IPS DF 6.9 (cell line): ENCODE results near the gene MBD6.
"Not testable (repeated sequence)": the region's sequence is repeated elsewhere in the genome, so short reads cannot be mapped to it uniquely, and the experiment has no call there.

Source experiments
- DNase-seq: peaks from one replicate; pipeline ENCODE4 v3.0.0-alpha.2; 2013; ENCODE audit warnings: low read depth, low spot score
- H3K27ac ChIP-seq: one replicate; pipeline ENCODE4 v1.5.1; 2013; ENCODE audit warnings: low read length, control low read depth
- H3K27me3 ChIP-seq: 2 replicates; pipeline ENCODE4 v1.6.1; 2013; ENCODE audit warnings: mild to moderate bottlenecking, low read length; ENCODE audit not compliant: control insufficient read depth, insufficient read depth
- H3K36me3 ChIP-seq: 2 replicates; pipeline ENCODE4 v1.6.1; 2013; ENCODE audit warnings: low read length; ENCODE audit not compliant: control insufficient read depth, insufficient read depth
- H3K4me1 ChIP-seq: 2 replicates; pipeline ENCODE4 v1.6.1; 2013; ENCODE audit warnings: low read length; ENCODE audit not compliant: control insufficient read depth, insufficient read depth
- H3K4me3 ChIP-seq: 2 replicates; pipeline ENCODE4 v1.5.1; 2013; ENCODE audit warnings: mild to moderate bottlenecking, low read length
- H3K9me3 ChIP-seq: 2 replicates; pipeline ENCODE4 v1.6.1; 2013; ENCODE audit warnings: low read length, inconsistent platforms; ENCODE audit not compliant: control insufficient read depth, insufficient read depth
- WGBS: extraction: QIAGEN DNeasy Blood & Tissue Kit; methylation state at CpG from one replicate; pipeline ENCODE4 v1.1.7; 2013; ENCODE audit warnings: mixed read lengths, missing lambda C conversion rate; ENCODE audit not compliant: insufficient read length, insufficient coverage; 5-methylcytosine and 5-hydroxymethylcytosine counted together

Gene MBD6

DNA sequence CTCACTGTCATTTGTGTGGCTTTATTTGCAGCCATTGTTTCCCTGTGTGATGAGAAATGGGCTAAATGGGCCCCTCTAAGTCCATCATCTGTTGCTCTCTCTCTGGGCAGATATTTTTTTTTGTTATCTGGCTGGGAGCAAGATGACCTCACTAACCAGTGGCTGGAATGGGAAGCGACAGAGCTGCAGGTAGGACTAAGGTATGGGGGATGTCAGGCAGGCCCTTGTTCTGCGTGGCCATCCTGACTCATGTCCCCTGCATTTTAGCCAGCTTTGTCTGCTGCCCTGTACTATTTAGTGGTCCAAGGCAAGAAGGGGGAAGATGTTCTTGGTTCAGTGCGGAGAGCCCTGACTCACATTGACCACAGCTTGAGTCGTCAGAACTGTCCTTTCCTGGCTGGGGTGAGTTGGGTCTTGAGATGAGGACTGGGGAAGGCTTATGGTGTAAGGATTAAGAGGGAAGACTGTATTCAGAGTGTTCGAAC lies 33.4 kb upstream of the MBD6 start:
- DNase-seq, result no peak

GRCh38 chr12:57490126-57490525 lies 32.5 kb upstream of the MBD6 start:
- no peak overlapping the region for H3K4me3 ChIP-seq
- DNase-seq, result no peak

More for the DNA sequence above, 33.4 kb upstream of the MBD6 start:
- H3K27ac ChIP-seq, result no peak overlapping the region
- H3K9me3 ChIP-seq, result no peaks in the 10 kb centered on the region
- no peaks in the 10 kb centered on the region for H3K4me1 ChIP-seq
- WGBS, result no CpG with 5 or more reads among the region's 5 CpGs
- H3K4me3 ChIP-seq, result peak overlapping the region; percentile 81; the same call in 1 of the 2 replicates
- H3K36me3 ChIP-seq, result peaks cover 27% of the 10 kb centered on the region
- no peaks in the 10 kb centered on the region for H3K27me3 ChIP-seq

DNA sequence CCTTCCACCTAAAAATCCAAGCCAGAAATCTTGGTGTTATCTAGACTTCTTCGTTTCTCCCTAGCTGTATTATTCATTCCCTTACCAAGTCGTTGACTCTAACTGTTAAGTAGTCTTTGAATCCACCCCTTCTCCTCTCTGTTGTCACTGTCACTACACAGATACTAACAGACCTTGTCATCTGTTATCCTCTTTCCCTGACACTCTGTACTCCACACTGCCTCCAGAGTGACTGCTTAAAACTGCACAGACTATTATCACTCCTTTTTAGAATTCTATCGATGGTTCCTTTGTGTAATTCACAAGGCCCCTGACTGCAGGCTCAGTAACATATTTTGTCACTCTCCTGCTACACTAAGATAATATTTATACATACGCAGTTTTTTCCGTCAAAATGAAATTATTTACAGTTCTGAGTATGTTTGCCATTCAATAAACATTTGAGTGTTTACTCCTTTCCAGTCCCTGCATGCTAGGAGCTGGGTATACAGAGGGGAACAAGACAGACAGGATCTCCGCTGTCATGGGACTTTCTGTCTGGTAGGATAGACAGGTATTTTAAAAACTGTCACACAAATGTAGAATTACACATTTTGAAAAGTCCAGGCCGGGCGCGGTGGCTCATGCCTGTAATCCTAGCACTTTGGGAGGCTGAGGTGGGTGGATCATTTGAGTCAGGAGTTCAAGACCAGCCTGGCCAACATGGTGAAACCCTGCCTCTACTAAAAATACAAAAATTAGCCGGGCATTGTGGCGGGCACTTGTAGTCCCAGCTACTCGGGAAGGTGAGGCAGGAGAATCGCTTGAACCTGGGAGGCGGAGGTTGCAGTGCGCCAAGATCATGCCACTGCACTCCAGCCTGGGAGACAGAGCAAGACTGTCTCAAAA lies 31.0 kb upstream of the MBD6 start:
- no peak overlapping the region for H3K27ac ChIP-seq
- no peak for DNase-seq
- H3K4me3 ChIP-seq, result no peak overlapping the region
- H3K36me3 ChIP-seq, result peaks cover 30% of the 10 kb centered on the region
- no peaks in the 10 kb centered on the region for H3K27me3 ChIP-seq
- H3K9me3 ChIP-seq, result no peaks in the 10 kb centered on the region
- WGBS, result no CpG with 5 or more reads among the region's 15 CpGs
- no peaks in the 10 kb centered on the region for H3K4me1 ChIP-seq

More at GRCh38 chr12:57490126-57490525, 32.5 kb upstream of the MBD6 start:
- WGBS, result no CpG with 5 or more reads among the region's 4 CpGs
- no peaks in the 10 kb centered on the region for H3K9me3 ChIP-seq
- H3K27ac ChIP-seq, result no peak overlapping the region
- no peaks in the 10 kb centered on the region for H3K27me3 ChIP-seq
- peaks cover 27% of the 10 kb centered on the region for H3K36me3 ChIP-seq
- no peaks in the 10 kb centered on the region for H3K4me1 ChIP-seq

- H3K36me3 ChIP-seq, result peaks cover 36% of the 10 kb centered on the region
- H3K4me1 ChIP-seq, H3K27me3 ChIP-seq, H3K9me3 ChIP-seq, DNase-seq, H3K27ac ChIP-seq, H3K4me3 ChIP-seq: not testable (repeated sequence)
- WGBS, result no CpG with 5 or more reads among the region's 48 CpGs
Measured at GRCh38 chr12:57495051-57495701, 27.4 kb upstream of the MBD6 start.

- no peak for DNase-seq
- Histone ChIP-seq H3K36me3 (peaks cover 27% of the 10 kb centered on the region), H3K27ac (no peak overlapping the region), H3K4me3 (no peak overlapping the region), H3K9me3 (no peaks in the 10 kb centered on the region), H3K4me1 (no peaks in the 10 kb centered on the region), H3K27me3 (no peaks in the 10 kb centered on the region)
Measured at GRCh38 chr12:57496822-57497221, 25.8 kb upstream of the MBD6 start.

- no peak for DNase-seq
- no peaks in the 10 kb centered on the region for H3K4me1 ChIP-seq
- WGBS, result 100% methylated on average over 3 of the region's 12 CpGs
- no peak overlapping the region for H3K4me3 ChIP-seq
- peaks cover 27% of the 10 kb centered on the region for H3K36me3 ChIP-seq
- no peaks in the 10 kb centered on the region for H3K27me3 ChIP-seq
- no peak overlapping the region for H3K27ac ChIP-seq
- no peaks in the 10 kb centered on the region for H3K9me3 ChIP-seq
Measured at GRCh38 chr12:57497223-57498131, 25.1 kb upstream of the MBD6 start.

DNA sequence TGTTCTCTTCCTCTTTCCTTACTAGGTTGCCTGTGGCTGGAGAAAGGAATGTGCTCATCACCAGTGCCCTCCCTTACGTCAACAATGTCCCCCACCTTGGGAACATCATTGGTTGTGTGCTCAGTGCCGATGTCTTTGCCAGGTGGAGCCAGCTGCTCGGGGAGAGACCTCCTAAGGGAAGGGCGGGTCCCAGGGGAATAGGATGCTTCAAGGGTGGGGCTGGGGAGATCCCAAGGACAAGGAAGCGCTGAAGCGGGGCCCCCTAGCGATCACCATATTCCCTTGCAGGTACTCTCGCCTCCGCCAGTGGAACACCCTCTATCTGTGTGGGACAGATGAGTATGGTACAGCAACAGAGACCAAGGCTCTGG lies 24.5 kb upstream of the MBD6 start:
- no peak overlapping the region for H3K4me3 ChIP-seq
- DNase-seq, result no peak
- H3K36me3 ChIP-seq, result peaks cover 24% of the 10 kb centered on the region
- no peak overlapping the region for H3K27ac ChIP-seq
- H3K27me3 ChIP-seq, result no peaks in the 10 kb centered on the region
- no CpG with 5 or more reads among the region's 9 CpGs for WGBS
- no peaks in the 10 kb centered on the region for H3K9me3 ChIP-seq
- no peaks in the 10 kb centered on the region for H3K4me1 ChIP-seq

- WGBS, result no CpG with 5 or more reads among the region's 4 CpGs
- DNase-seq, result no peak
- Histone ChIP-seq H3K27ac (no peak overlapping the region), H3K36me3 (peaks cover 24% of the 10 kb centered on the region), H3K4me1 (no peaks in the 10 kb centered on the region), H3K9me3 (no peaks in the 10 kb centered on the region), H3K4me3 (no peak overlapping the region), H3K27me3 (no peaks in the 10 kb centered on the region)
Measured at GRCh38 chr12:57498571-57498970, 24.1 kb upstream of the MBD6 start.

DNA sequence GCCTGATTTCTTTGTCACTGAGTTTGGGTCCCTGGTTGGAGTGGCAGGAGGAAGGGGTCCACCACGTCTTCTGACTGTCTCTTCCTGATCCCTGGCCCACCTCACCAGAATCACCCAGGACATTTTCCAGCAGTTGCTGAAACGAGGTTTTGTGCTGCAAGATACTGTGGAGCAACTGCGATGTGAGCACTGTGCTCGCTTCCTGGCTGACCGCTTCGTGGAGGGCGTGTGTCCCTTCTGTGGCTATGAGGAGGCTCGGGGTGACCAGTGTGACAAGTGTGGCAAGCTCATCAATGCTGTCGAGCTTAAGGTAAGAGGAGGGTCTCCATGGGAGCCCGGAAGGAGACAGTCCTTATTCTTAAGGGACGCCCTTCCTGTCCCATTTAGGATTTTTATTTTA lies 22.4 kb upstream of the MBD6 start:
- no peak for DNase-seq
- Histone ChIP-seq H3K36me3 (peaks cover 31% of the 10 kb centered on the region), H3K27me3 (no peaks in the 10 kb centered on the region), H3K9me3 (no peaks in the 10 kb centered on the region), H3K4me3 (no peak overlapping the region), H3K4me1 (no peaks in the 10 kb centered on the region), H3K27ac (no peak overlapping the region)
- no CpG with 5 or more reads among the region's 11 CpGs for WGBS

DNA sequence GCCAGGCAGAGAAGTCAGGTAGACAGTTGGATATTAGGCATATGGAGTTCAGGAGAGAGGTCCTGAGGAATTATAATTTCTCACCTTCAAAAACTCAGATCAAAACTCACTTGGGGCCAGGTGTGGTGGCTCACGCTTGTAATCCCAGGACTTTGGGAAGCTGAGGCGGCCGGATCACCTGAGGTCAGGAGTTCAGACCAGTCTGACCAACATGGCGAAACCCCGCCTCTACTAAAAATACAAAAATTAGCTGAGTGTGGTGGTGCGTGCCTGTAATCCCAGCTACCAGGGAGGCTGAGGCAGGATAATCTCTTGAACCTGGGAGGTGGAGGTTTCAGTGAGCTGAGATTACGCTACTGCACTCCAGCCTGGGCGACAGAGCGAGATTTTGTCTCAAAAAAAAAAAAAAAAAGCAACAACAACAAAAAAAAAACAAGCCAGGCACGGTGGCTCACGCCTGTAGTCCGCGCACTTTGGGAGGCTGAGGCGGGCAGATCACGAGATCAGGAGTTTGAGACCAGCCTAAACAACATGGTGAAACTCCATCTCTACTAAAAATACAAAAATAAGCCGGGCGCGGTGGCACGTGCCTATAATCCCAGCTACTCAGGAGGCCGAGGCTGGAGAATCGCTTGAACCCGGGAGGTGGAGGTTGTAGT lies 20.2 kb upstream of the MBD6 start:
- not testable (repeated sequence) for H3K4me3 ChIP-seq, DNase-seq, H3K27ac ChIP-seq, H3K9me3 ChIP-seq, H3K4me1 ChIP-seq, H3K27me3 ChIP-seq
- H3K36me3 ChIP-seq, result peaks cover 34% of the 10 kb centered on the region
- WGBS, result no CpG with 5 or more reads among the region's 22 CpGs
